Suprapubic skin (tissue), 3 donors: ENCODE measurements around the gene PARM1.

ENCODE experiments used
- CTCF ChIP-seq, 2 donors: fragments of 200-600 bp in 1 of 2; fragments of 450-650 bp in 1 of 2; sonication (generic) in 1 of 2; IDR thresholded peaks; one replicate each; pipeline ENCODE4 v1.5.1; 2016 to 2019; ENCODE audit warnings: antibody characterized with exemption in 2 of 2, mild to moderate bottlenecking in 1 of 2, moderate library complexity in 1 of 2
- POLR2A ChIP-seq, 2 donors: fragments of 450-650 bp; IDR thresholded peaks; one replicate each; pipeline ENCODE4 v1.6.1; 2017; ENCODE audit warnings: antibody characterized with exemption in 2 of 2, mild to moderate bottlenecking in 2 of 2, moderate library complexity in 2 of 2

GRCh38 chr4:74944354-74944793, 11.5 kb downstream of the PARM1 start:
- TF ChIP-seq POLR2A (IDR thresholded peaks at IDR 0.05) (no peak), CTCF (IDR thresholded peaks at IDR 0.05) (no peak)
